ENCODE measurements around the gene EID1.

DNA sequence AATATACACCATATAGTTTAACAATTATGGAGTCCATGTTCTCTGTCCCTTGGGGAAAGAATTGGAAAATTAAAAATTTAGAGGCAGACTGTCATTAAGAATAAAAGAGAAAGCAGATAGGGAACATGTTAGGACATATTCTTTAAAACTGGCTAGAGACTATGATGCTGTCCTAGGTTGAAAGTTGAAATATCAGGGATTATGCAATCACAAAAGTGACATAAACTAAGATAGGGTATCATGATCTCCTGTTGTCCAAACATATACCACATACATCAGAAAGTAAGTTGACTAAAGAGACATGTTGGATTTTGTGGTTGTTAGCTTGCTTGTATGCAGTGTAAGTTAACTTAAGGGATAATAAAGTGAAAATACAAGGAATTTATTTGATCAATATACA is 9.9 kb upstream of the EID1 start:
- no peak for TF ChIP-seq POLR2A (IDR thresholded peaks at IDR 0.05)
- TF ChIP-seq, protein P1, sequence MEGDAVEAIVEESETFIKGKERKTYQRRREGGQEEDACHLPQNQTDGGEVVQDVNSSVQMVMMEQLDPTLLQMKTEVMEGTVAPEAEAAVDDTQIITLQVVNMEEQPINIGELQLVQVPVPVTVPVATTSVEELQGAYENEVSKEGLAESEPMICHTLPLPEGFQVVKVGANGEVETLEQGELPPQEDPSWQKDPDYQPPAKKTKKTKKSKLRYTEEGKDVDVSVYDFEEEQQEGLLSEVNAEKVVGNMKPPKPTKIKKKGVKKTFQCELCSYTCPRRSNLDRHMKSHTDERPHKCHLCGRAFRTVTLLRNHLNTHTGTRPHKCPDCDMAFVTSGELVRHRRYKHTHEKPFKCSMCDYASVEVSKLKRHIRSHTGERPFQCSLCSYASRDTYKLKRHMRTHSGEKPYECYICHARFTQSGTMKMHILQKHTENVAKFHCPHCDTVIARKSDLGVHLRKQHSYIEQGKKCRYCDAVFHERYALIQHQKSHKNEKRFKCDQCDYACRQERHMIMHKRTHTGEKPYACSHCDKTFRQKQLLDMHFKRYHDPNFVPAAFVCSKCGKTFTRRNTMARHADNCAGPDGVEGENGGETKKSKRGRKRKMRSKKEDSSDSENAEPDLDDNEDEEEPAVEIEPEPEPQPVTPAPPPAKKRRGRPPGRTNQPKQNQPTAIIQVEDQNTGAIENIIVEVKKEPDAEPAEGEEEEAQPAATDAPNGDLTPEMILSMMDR (IDR thresholded peaks at IDR 0.05 in 4 of 5, conservative IDR thresholded peaks at IDR 0.05 in 1 of 5), result no peak
